22Rv1 (cell line): ENCODE results near the gene PITX3.

Experiments used
- CTCF ChIP-seq: fragments of 450-650 bp; IDR thresholded peaks from 2 replicates; pipeline ENCODE4 v1.5.1; 2017; ENCODE audit warnings: mild to moderate bottlenecking
- ZFX ChIP-seq: fragments of 450-650 bp; IDR thresholded peaks from 2 replicates; pipeline ENCODE4 v1.6.1; 2017; ENCODE audit warnings: antibody characterized with exemption, borderline replicate concordance

GRCh38 chr10:102287991-102288390 is 46.7 kb upstream of the PITX3 start:
- TF ChIP-seq CTCF = no peak
- TF ChIP-seq ZFX = no peak
